ENCODE measurements around the gene SSBP3.

SSBP3 gene

DNA sequence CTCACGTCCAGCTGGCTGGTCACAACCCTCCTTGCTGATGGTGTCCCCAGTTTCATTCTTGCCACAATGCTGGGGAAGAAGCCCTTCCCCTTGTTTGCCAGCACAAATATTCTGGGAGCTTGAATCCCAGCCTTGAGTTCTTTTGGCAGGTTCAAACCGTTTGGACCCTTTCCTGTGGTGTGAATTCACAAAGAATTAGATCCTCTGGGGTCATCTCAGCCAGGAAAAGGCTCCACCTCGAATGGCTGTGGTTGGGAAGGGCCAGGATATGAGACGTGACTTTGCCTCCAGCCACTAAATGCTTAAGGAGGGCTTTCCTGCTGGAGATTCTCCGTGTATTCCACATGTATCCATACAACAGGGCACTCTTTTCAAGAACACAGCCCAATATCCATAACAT lies 139.3 kb downstream of the SSBP3 start:
- no peak overlapping the region for H3K4me3 ChIP-seq (ENCODE audit: low read depth, low read length)
- TF ChIP-seq, protein P1, sequence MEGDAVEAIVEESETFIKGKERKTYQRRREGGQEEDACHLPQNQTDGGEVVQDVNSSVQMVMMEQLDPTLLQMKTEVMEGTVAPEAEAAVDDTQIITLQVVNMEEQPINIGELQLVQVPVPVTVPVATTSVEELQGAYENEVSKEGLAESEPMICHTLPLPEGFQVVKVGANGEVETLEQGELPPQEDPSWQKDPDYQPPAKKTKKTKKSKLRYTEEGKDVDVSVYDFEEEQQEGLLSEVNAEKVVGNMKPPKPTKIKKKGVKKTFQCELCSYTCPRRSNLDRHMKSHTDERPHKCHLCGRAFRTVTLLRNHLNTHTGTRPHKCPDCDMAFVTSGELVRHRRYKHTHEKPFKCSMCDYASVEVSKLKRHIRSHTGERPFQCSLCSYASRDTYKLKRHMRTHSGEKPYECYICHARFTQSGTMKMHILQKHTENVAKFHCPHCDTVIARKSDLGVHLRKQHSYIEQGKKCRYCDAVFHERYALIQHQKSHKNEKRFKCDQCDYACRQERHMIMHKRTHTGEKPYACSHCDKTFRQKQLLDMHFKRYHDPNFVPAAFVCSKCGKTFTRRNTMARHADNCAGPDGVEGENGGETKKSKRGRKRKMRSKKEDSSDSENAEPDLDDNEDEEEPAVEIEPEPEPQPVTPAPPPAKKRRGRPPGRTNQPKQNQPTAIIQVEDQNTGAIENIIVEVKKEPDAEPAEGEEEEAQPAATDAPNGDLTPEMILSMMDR (IDR thresholded peaks at IDR 0.05; ENCODE audit: insufficient read depth, low read depth, low read length, missing control alignments): no peak
- DNase-seq (ENCODE audit: low read depth): no peak

DNA sequence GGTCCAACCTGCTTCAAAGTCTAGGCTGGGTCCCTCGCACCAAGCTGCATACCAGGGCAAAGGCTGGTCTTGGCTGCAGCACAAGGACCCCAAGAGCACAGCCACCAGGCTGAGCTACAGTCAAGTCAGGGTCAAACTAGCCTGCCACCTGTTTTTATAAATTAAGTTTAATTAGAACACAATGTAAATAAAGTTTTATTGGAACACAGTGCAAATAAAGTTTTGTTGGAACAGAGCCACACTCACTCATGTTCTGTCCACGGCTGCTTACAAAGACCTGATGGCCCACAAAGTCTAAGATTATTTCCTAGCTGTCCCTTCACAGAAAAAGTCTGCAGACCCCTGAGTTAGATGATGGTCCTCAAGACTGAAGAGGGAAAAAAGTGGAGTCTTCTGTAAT lies 140.0 kb downstream of the SSBP3 start:
- TF ChIP-seq, protein P1 (IDR thresholded peaks at IDR 0.05; ENCODE audit: insufficient read depth, low read depth, low read length, missing control alignments): no peak
- no peak overlapping the region for H3K4me3 ChIP-seq (ENCODE audit: low read depth, low read length)
- DNase-seq (ENCODE audit: low read depth): no peak

DNA sequence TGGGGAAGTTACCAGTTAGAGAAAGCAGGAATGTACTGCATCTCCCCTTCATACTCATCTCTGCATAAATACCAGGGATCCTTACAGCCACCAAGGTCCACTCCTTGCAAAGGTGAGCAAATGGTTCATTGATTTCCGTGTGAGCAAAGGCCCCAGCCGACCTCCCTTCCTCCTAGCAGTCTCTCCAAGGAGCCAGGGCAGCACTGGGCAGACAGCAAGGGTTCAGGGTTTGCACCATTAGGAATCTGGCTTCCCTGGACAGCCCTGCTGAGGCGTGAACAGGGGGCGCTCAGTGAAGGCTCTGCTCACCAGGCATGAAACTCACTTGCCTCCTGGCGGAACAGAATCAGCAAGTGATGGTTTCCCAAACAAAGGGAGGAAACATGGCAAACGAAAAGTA lies 140.5 kb downstream of the SSBP3 start:
- no peak overlapping the region for H3K4me3 ChIP-seq (ENCODE audit: low read depth, low read length)
- TF ChIP-seq, protein P1 (IDR thresholded peaks at IDR 0.05; ENCODE audit: insufficient read depth, low read depth, low read length, missing control alignments): no peak
- DNase-seq (ENCODE audit: low read depth): no peak

DNA sequence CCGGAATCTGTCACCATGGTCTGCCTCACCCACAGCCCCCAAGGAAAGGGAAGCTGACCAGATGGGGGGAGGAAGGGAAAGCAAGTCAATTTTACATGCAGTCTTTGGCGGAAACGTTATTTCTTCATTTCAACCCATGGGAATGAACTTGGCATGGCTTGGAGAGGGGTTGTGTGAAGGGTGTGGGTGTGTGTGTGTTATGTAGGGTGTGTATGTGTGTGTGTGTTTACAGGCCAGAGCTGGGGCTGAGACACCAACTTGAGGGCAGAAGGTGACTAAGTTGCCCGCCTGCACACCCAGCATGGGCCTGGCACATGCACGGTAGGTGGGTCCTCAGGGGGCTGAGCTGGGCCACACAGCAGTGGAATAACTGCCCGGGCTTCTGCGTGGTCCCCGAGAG lies 141.1 kb downstream of the SSBP3 start:
- no peak for DNase-seq (ENCODE audit: low read depth)
- H3K4me3 ChIP-seq (ENCODE audit: low read depth, low read length): no peak overlapping the region
- TF ChIP-seq, protein P1 (IDR thresholded peaks at IDR 0.05; ENCODE audit: insufficient read depth, low read depth, low read length, missing control alignments): no peak

DNA sequence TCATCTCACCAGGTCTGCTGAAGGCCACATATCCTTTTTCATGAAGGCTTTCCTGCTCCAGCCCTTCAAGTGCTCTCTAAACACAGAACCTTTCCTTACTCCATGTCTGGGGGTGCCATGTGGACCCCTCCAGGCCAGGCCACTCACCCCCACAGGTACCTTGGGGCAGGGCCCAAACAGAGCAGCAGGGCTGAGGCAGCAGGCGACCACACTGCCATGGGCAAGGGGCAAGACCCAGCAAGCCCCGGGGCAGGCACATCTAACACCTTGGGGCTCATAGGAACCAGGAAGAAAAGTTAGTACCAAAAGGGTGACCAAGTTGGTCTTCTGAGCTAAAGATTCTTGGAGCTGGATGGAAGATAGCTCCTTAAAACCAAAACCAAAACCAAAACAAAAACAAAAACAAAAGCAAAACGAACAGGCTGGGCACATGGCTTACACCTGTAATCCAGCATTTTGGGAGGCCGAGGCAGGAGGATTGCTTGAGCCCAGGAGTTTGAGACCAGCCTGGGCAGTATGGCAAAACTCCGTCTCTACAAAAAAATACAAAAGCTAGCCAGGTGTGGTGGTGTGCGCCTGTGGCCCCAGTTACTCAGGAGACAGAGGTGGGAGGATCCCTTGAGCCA lies 142.5 kb downstream of the SSBP3 start:
- no peak for DNase-seq (ENCODE audit: low read depth)
- TF ChIP-seq, protein P1 (IDR thresholded peaks at IDR 0.05; ENCODE audit: insufficient read depth, low read depth, low read length, missing control alignments): no peak
- H3K4me3 ChIP-seq (ENCODE audit: low read depth, low read length): no peak overlapping the region

DNA sequence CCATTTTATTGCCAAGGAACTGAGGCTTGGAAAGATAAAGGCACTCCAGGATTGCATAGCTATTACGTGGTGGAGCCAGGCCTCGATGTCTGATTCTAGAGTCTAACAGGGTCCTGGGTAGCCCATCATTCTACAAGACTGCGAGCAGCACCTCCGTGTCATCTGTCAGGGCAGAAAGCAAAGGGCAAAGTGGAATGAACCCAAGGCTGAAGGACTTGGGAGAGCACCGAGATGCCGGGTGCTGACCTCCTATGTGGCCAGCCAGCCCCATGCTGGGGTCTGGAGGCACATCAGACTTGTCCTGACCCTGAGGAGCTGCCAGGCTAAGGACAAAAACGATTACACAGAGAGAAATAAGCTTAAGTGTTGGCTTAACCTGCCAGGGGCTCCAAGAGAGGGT lies 143.9 kb downstream of the SSBP3 start:
- no peak for DNase-seq (ENCODE audit: low read depth)
- TF ChIP-seq, protein P1 (IDR thresholded peaks at IDR 0.05; ENCODE audit: insufficient read depth, low read depth, low read length, missing control alignments): no peak
- H3K4me3 ChIP-seq (ENCODE audit: low read depth, low read length): no peak overlapping the region

DNA sequence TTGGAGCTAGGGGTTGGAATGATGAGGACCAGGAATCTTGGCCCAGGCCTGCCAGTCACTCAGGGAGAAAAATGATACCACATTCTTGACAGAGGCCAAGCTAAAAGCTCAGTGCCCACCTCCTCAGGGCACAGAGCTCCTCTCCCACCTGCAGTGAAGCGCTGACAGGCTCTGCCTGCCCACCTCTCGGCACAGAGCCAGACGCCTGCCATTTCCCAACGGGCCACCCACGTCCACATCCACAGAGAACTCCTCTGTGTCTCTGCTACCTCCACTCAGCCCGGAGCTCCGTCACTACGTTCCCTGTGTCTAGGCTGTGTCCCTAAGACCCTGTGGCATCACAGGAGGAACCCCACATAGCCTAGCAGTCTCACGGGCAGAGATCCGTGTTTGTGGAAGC lies 145.4 kb downstream of the SSBP3 start:
- no peak overlapping the region for H3K4me3 ChIP-seq (ENCODE audit: low read depth, low read length)
- DNase-seq (ENCODE audit: low read depth): no peak
- TF ChIP-seq, protein P1 (IDR thresholded peaks at IDR 0.05; ENCODE audit: insufficient read depth, low read depth, low read length, missing control alignments): no peak
